Eye (tissue), 1 donor: ENCODE data around the gene NAIF1.
"Not testable (repeated sequence)": the region's sequence is repeated elsewhere in the genome, so short reads cannot be mapped to it uniquely, and the experiment has no call there.

Experiments used
- DNase-seq: peaks from one replicate; pipeline ENCODE4 v3.0.0-alpha.2; 2015

Gene NAIF1

GRCh38 chr9:128024761-128025308 lies 42.3 kb downstream of the NAIF1 start:
- no peak for DNase-seq

GRCh38 chr9:128023671-128024070 lies 43.4 kb downstream of the NAIF1 start:
- DNase-seq = not testable (repeated sequence)

GRCh38 chr9:128022886-128023285 lies 44.2 kb downstream of the NAIF1 start:
- DNase-seq = no peak

DNA sequence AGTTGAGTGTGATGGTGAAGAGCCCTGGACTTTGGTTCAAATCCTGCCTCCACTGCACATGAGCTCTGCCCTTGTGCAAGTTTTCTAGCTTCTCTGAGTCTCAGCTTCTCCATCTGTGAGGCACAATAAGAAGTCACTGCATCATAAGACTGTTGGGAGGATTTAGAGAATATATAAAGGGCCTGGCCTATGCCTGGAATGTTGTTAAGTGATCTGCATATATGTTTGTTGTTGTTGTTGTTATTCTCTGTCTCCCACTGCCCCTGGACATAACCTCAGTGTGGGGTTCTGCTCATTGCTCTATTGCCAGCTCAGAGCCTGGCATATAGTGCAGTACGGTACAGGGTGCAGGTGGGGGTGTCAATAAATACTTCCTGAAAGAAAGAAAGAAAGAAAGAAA lies 46.0 kb downstream of the NAIF1 start:
- DNase-seq = no peak

- no peak for DNase-seq
Observed at GRCh38 chr9:128020692-128021091, 46.4 kb downstream of the NAIF1 start.

GRCh38 chr9:128015696-128016095 lies 51.4 kb downstream of the NAIF1 start:
- DNase-seq = no peak
